SKM-1 (cell line): ENCODE measurements around the gene TSSC4.
"Not testable (repeated sequence)": the region's sequence is repeated elsewhere in the genome, so short reads cannot be mapped to it uniquely, and the experiment has no call there.

ENCODE experiments used
- DNase-seq: peaks from one replicate; lab custom pipeline; 2025; ENCODE audit not compliant: unreplicated experiment; lab: John Stamatoyannopoulos, UW

Gene TSSC4

DNA sequence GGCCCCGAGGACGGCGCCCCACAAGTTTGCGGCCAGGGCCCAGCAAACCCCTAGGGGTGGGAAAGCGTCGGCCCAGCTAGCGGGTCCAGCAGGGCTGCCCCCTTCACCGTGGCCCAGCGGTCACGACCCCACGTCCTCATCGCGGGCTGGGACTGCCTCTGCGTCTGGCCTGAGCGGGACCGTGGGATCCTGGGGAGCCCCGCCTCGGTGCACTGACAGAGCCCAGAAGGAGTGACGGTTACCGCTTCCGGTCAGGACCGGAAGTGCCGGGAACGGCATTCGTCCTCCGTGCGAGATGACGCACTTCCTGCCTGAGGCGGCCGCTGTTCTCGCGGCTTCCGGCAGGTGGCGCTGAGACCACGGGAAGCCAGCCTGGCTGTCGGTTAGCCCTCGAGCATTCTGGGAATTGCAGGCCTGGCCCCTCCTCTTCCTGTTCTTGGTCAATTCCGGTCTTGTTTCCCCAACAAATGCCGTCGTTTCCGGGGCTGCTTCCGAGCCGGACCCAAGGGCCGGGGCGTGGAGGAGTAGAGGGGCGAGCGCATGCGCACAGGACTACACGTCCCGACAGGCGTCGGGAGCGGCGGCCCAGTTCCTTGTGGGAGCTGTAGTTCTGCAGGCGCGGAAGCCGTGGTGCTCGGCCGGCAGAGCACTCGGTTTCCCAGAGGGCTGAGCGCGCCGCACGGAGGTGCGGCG is at the start of gene TSSC4:
TSS of gene TSSC4 (plus strand) at position 682 of the 693 bp plus-strand sequence. CDS start 1,884 bp downstream, outside the sequence.
- peak; percentile 99 for DNase-seq

DNA sequence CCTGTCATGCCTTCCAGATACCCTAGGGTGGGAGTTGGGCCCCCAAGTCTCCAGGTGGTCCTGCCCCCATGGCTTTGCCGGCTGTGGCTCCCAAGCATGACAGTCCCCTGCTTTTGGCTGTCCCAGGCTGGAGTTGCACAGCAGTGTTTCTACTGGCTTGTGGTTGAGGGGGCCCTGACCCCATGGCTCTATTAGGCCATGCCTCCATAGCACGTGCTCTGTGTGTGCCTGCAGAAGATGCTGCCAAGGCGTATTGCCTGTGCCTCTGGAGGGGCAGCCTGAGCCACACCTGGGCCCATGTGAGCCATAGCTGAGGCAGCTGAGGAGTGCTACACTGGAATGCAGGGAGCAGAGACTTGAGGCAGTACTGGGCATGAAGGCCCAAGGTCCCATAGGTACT is 48.8 kb upstream of the TSSC4 start:
- DNase-seq = no peak

DNA sequence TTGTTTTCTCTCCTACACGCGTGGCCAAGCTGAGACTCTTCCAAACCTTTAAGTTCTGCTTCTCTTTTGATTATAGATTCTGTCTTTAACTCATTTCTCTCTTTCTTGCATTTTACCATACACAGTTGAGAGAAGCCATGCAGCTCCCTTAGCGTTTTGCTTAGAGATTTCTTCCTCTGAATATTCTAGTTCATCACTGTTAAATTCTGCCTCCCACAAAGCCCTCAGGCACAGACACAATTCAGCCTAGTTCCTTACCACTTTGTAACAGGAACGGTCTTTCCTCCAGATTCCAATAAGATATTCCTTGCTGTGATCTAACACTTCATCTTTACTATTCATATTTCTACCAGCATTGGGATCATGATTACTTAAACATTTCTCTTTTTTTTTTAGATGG is 48.1 kb upstream of the TSSC4 start:
- no peak for DNase-seq

DNA sequence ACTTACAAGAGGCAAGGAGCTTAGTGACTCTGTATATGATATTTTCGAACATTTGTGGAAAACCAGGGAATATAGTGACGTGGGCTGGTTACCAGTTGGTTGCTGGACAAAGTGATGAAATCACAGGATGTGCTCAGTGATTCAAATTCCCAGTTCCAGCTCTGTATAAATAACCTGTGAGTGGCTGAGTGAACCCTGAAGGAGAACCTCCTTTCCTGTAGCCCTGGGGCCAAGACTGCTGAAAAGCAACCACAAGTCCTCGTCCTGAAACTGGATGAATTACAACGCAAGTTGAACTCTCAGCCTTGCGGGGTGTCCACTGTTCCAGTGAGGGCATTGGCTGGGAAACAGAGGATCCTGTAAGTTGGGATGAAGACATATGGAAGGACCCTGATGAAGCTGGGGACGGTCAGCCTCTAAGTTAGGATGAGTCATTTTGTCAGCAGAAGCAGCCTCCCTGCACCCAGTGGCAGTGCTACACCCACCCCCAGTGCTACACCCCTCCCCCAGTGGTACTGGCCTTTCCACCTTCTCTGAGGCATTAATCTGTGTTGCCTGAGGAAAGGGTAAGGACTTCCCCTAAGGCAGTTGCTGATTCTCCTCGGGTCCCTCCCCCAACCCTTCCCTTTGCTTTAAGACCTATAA is 45.4 kb upstream of the TSSC4 start:
- DNase-seq = no peak

DNA sequence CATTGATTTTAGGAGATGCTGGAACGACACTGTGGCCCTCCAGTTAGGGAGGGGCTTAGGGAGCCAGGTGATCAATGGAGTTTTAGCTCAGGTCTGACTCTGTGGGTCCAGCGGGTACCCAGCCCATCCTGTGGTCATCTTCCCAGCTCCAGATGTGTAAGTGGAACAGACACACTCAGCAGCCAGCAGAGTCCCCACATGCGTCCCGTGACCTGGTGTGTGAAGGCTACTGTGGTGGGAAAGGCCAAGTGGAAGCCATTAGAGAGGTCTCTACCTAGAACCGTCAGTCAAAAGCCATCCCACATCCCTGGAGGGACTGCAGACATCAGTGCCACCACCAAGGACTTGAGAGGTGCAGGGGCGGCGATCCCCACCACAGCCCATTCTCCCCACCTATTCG is 43.3 kb upstream of the TSSC4 start:
- DNase-seq = no peak

DNA sequence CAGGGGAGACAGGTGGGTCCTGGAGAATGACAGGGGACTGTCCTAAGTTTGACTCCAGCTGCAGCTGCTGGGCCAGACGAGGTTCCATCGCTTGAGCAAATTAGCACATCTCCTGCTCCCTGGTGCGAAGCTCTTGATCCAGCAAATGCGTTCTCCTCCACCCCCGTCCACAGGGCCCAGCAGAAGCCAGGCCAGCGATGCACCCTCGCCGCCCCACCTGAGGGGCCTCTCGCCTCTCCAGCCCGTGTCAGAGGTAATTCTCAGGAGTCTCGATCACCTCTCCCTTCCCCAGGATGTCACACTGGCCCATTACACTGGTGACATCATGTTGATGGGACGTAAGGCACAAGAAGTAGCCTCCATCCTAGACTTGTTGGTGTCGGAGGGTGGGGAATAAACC is 42.9 kb upstream of the TSSC4 start:
- DNase-seq = not testable (repeated sequence)

DNA sequence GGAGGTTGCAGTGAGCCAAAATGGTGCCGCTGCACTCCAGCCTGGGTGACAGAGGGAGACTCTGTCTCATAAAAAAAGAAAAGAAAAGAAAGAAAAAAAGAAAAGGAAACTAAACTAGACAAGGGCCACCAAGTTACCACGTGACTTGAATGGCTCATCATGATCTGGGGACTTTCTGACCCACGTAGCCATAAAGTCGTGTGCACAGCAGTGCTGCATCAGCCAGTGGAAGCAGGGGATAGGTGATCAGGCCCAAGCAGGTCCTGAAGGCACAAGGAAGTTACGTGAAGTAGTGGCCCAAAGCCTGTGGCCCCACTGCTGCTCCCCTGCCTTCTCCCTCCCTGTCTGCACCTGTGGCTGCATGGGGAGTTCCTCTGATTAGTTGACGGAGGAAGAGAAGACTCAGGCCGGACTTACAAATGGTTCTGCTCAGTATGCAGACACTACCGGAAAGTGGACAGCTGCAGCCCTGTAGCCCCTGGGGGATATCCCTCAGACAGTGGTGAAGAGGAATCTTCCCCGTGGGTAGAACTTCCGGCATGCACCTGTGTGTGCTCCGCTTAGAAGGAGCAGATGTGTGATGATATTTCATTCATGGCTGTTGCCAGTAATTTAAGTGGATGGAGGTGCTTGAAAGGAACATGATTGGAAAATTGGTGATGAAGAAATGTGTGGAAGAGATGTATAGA is 41.7 kb upstream of the TSSC4 start:
- DNase-seq = no peak

DNA sequence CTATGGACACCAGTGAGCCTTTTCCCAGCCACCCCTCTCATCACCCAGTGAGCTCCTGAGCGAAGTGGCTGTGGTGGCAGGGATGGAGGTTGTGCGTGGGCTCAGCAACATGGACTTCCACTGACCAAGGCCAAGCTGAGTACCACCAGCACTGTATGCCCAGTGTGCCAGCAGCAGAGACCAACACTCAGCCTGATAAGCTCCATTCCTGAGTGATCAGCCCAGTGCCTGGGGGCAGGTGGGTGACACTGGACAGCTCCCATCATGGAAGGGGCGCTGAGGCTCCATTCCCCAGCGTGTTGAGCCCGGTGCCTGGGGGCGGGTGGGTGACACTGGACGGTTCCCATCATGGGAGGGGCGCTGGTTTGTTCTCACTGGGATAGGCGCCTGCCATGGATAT is 41.0 kb upstream of the TSSC4 start:
- DNase-seq = no peak

DNA sequence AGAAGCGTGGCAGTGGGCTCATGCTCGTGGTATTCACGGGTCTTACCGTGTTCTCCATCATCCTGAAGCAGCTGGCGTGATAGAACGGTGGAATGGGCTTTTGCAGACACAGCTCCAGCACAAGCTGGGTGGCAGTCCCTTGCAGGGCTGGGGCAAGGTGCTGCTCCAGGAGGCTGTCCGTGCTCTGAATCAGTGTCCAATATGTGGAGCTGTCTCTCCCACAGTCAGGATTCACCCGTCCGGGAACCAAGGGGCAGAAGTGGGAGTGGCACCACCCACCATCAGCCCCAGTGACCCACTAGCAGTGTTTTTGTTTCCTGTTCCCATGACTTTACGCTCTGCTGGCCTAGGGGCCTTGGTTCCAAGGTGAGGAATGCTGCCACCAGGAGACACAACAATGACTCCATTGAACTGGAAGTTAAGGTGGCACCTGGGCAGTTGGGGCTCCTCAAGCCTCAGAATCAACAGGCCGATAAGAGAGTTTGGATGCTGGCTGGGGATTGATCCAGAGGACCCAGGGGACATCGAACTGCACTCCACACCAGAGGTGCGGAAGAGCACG is 40.4 kb upstream of the TSSC4 start:
- DNase-seq = no peak

DNA sequence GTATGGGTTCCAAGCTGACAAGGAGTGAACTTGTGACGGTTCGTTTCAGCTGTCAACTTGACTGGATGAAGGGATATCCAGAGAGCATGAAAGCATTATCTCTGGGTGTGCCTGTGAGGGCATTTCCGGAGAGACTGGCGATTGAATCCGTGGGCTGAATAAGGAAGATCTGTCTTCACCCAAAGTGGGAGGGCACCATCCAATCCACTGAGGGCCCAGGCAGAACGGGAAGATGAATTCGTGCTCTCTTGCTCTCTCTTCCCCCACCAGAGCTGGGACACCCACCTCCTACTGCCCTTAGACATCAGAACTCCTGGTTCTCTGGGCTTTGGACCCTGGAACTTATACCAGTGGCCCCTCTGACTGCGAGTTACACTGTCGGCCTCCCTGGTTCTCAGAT is 39.0 kb upstream of the TSSC4 start:
- DNase-seq = no peak

DNA sequence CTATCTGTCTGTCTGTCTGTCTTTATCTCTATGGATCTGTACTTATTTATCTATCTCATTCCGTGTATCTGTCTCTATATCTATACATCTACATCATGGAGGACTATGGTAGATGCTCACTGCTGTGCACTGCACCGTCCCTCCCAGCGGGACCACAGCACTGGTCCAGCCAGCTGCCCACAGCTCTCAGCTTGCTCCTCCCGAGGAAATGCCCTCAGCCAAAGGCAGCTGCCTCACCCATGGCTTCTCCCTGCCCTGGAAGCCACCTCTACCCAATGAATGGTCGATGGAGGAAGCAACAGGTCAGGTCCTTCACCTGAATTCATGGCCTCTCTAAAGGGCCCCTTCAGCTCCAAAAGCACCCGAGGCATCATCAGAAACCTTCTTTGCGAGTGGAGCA is 38.1 kb upstream of the TSSC4 start:
- no peak for DNase-seq

DNA sequence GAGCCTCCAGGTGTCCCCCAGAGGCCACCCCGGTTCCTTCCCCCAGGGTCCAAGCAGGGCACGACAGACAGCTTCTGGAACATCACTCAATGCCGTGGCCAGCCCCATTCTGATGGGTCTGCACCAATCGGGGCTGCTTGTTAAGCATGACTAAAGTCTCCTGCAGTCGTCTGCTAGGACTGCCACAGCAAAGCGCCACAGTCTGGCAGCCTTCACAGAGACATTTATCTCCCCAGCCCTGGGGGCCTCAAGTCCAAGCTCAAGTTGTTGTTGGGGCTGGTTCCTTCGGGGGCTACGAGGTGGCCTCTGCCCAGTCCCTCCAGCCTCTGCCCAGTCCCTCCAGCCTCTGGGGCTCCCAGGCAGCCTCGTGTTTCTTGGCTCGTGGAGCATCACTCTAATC is 37.4 kb upstream of the TSSC4 start:
- DNase-seq = no peak

DNA sequence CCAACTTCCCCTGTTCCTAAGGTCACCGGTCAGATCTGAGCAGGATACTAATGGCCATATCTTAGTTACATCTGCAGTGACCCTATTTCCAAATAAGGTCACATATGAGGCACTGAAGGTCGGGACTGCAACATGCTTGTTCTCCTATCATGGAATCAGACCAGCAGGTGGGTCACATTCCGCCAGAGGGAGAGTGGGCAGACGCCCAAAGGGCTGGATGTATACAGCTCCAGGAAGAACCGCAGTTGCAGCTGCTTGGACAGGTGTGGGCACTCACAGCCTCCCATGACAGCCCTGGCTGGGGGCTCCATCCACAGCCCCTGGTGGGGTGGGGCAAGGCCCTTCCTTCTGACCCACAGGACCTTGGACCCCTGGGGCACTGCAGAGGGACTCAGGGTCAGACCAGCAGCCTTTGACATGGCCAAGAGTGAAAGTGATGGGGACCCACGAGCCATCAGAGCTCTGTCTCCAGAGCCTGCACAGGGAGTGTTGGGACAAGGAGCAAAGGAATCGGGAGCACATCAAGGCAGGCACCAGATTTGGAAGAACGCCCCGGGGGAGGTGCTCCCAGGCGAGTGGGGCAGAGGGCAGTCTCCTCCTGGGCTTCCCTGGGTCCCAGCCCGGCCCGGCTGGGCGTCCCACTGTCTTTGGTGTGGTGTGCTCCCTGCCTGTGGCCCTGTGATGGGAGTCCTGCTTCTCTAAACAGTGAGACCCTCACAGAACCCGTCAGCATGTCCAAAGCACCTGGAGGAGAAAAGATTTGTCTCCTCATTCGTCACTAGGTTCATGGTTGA is 36.8 kb upstream of the TSSC4 start:
- no peak for DNase-seq

DNA sequence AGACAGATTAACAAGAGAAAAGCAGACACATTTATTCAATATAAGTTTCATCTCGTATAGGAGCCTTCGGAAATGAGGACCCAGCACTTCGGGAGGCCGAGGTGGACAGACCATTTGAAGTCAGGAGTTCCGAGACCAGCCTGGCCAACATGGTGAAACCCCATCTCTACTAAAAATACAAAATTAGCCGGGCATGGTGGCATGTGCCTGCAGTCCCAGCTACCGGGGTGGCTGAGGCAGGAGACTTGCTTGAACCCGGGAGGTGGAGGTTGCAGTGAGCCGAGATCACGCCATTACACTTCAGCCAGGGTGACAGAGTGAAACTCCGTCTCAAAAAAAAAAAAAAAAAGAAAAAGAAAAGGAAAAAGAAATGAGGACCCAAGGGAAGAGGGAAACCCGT is 36.2 kb upstream of the TSSC4 start:
- not testable (repeated sequence) for DNase-seq

DNA sequence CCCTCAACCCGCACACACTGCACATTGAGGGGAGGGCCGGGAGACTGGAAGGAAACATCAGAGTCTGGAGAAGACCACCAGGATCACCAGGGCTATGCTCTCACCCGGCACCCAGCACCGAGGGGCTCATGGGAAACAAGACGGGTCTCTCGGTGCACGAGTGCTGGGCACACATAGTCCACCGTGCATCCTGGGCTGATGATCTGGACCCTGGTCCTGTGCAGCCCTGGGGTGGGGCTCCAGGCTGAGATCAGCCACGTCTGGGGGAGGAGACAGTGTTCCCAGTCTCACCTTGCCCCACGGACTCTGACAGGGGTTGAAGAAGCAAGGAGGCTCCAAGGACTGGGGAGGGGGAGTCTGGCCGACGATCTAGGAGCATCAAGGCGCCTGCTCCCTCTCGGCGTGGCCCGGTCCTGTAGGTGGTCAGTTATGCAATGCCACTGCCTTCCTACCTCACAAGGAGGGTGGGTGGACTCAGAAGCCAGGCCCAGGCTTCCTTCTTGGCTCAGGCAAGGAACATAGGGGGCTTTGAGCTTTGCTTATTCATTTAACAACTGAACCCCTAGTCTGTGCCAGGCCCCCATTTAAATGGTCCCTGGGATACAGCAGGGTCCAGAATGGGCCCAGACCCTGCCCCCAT is 34.9 kb upstream of the TSSC4 start:
- DNase-seq = no peak

DNA sequence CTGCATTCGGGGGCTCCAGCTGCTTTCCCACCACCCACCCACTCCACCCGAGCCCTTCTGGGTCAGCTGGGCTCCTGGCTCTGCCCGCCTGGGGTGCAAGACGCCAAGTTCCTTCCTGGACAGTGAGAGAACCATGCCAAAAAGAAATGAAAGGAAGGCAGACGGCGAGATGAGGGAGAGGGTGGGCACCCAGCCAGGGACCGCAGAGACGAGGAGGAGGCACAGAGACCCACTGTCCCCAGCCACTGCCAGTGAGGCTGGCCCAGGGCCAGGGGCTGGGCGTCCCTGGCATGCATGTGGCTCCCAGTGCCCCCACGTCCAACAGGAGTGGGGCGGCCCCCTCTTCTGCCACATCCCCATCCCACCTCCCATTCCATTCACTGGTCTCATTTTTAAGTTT is 34.3 kb upstream of the TSSC4 start:
- DNase-seq = no peak

DNA sequence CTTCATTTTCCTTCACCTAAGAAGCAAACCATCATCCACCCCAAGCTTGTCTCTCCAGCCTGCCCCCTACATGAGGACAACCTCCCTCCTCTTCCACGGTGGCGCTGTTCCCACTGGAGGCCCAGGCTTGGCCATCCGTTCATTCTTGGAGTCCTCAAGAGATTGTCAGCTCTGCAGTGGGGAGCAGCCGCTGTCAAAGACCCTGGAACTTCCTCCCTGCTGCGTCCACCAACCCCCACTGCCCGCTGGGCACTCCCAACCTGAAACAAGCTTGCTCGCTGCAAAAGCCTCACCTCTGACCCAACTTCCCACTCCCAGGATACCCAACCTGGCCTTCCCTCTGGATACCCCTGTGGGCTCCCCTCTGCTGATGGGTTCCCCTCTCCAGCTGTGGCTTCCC is 33.8 kb upstream of the TSSC4 start:
- no peak for DNase-seq

DNA sequence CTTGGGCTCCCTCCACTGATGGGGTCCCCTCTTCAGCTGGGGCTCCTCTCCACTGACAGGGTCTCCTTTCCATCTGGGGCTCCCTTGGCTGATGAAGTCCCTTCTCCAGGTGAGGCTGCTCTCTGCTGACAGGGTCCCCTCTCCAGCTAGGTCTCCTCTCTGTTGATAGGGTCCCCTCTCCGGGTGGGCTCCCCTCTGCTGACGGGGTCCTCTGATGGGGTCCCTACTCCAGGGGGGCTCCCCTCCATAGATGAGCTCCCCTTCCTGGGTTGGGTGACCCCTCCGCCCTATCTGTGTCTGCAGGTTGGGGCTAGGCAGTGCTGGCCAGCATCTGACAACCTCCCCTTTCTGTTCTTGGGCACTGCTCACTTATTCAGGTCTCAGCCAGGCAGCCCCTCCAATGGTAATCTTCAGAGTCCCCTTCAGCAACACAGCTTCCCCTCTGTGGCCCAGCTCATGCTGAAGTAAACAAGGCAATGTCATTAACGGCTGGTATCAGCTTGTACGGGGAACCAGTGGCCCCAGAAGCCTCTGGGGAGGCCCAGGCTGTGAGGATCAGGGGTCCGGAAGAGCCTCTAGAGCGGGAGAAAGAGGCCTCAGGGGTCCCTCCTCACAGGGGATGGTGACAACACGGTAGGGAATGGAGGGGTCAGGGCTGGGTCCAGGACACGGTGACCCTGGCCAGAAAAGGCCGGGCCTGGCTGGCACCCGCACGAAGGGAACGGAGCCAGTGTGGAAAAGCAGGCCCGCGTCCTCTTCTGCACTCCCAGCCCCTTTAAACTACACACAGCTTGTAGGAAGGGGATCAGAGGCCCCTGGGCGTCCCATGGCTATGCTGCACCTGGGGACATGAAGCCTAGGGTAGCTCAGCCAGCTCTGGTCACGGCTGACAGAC is 33.0 kb upstream of the TSSC4 start:
- no peak for DNase-seq

DNA sequence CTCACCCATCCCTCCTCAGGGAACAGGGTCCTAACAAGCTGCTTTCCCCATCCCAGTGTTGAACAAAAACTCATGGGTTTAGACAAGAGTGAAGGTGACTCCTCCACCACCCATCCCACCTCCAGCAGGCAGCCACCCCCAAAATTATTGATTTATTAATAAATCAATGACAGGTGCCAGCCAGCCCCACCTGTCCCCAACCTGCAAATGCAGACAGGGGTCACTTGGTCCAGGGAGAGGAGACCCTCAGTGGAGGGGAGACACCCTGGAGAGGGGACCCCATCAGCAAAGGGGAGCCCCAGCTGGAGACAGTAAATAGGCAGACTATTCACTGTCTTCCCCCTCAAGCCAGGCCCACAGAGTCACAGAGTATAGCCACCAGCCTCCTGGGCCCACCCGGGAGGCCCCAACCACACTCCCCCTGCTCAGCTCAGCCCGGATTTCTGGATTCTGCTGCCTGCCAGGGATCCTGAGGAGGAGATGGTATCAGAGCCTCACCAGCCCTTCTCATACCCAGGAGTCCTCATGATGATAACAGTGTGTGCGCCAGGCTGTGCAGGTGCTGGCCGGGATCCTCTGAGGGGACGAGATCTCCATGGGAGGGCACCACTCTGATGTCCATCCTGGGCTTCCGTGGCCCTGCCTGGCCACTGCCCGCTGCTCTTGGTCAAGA is 32.2 kb upstream of the TSSC4 start:
- no peak for DNase-seq
